AG04450 (cell line): Measurements from ENCODE around the gene GNA12. TPM values are rescaled to one million over a fixed set of nuclear protein-coding genes. Genes with fewer than 3 reads are reported as not detected.
A peak's percentile ranks its signal among the peaks of the same experiment; 100 is the strongest.

ENCODE experiments used
- CTCF ChIA-PET: fragments of 300-600, 350-600 bp; formaldehyde crosslinking; extraction: SDS; loops from one replicate; lab custom pipeline; 2022; ENCODE audit warnings: antibody characterized with exemption, inconsistent platforms; lab: Charles Lee
- POLR2A ChIA-PET: fragments of 350-600 bp; formaldehyde crosslinking; extraction: SDS; loops from one replicate; lab custom pipeline; 2021; ENCODE audit warnings: antibody characterized with exemption, inconsistent platforms; lab: Yijun Ruan, JAX
- DNase-seq: peaks from one replicate; pipeline ENCODE4 v3.0.0-alpha.2; 2011; ENCODE audit warnings: low read depth, low spot score
- H3K27ac ChIP-seq: one replicate; pipeline ENCODE4 v1.5.1; 2012; ENCODE audit warnings: low read depth, low read length, control low read depth
- H3K27me3 ChIP-seq: one replicate; pipeline ENCODE4 v1.6.0; 2012; ENCODE audit warnings: low read length; ENCODE audit not compliant: control insufficient read depth, insufficient read depth
- H3K4me3 ChIP-seq: 2 replicates; pipeline ENCODE4 v1.5.1; 2011; ENCODE audit warnings: mild to moderate bottlenecking, low read depth, low read length, control low read depth
- H3K9me3 ChIP-seq: 2 replicates; pipeline ENCODE4 v1.5.1; 2012; ENCODE audit warnings: low read length; ENCODE audit not compliant: control insufficient read depth, insufficient read depth
- CTCF ChIP-seq: IDR thresholded peaks from 2 replicates; pipeline ENCODE4 v1.5.1; 2011; ENCODE audit warnings: low read depth, low read length, control low read depth, inconsistent platforms
- polyA plus RNA-seq: library from polyadenylated mRNA; depleted of rRNA; stranded (reverse); fragments of >200 nt; gene quantifications from 2 replicates; pipeline ENCODE4 v1.2.3, GENCODE V29; 2011

The GNA12 gene
- polyA plus RNA-seq, 1 experiment: 97.4 TPM

- Histone ChIP-seq H3K27me3 (peaks cover 11% of the 10 kb centered on the region), H3K27ac (no peak overlapping the region), H3K9me3 (no peaks in the 10 kb centered on the region), H3K4me3 (no peak overlapping the region)
- CTCF ChIA-PET: interaction anchor here (0.6 to 3.1 kb wide), 4 partner anchors 268 to 664 kb away, joined by 3 to 12 read pairs (median 8); no protein-coding TSS in a partner anchor
- DNase-seq: peak; percentile 56
- peak; percentile 94 for TF ChIP-seq CTCF
- POLR2A ChIA-PET: no interaction called here
Measured at GRCh38 chr7:2886900-2887299, 42.8 kb upstream of the GNA12 start.

GRCh38 chr7:2886391-2886790 lies 42.3 kb upstream of the GNA12 start:
- no peak overlapping the region for H3K27ac ChIP-seq
- H3K9me3 ChIP-seq: no peaks in the 10 kb centered on the region
- DNase-seq: no peak
- ChIA-PET POLR2A (no interaction called here), CTCF (interaction anchor here (0.6 to 3.1 kb wide), 3 partner anchors 269 to 534 kb away, joined by 5 to 12 read pairs (median 11); no protein-coding TSS in a partner anchor)
- peaks cover 11% of the 10 kb centered on the region for H3K27me3 ChIP-seq
- H3K4me3 ChIP-seq: no peak overlapping the region
- no peak for TF ChIP-seq CTCF

GRCh38 chr7:2884161-2884560 lies 40.1 kb upstream of the GNA12 start:
- no peak overlapping the region for H3K27ac ChIP-seq
- no peak for TF ChIP-seq CTCF
- no peak overlapping the region for H3K4me3 ChIP-seq
- H3K27me3 ChIP-seq: peaks cover 6% of the 10 kb centered on the region
- no peak for DNase-seq
- POLR2A ChIA-PET: no interaction called here
- H3K9me3 ChIP-seq: no peaks in the 10 kb centered on the region
- CTCF ChIA-PET: interaction anchor here (1.0 kb wide), 1 partner anchor 270 kb away, joined by 3 read pairs; no protein-coding TSS in a partner anchor

GRCh38 chr7:2883101-2883500 lies 39.0 kb upstream of the GNA12 start:
- Histone ChIP-seq H3K27ac (no peak overlapping the region), H3K9me3 (no peaks in the 10 kb centered on the region), H3K27me3 (peaks cover 6% of the 10 kb centered on the region), H3K4me3 (no peak overlapping the region)
- DNase-seq: no peak
- no peak for TF ChIP-seq CTCF
- CTCF ChIA-PET: no interaction called here
- POLR2A ChIA-PET: no interaction called here

GRCh38 chr7:2882111-2882510 lies 38.0 kb upstream of the GNA12 start:
- ChIA-PET CTCF (no interaction called here), POLR2A (no interaction called here)
- no peak for TF ChIP-seq CTCF
- Histone ChIP-seq H3K27me3 (peaks cover 6% of the 10 kb centered on the region), H3K4me3 (no peak overlapping the region), H3K27ac (no peak overlapping the region), H3K9me3 (no peaks in the 10 kb centered on the region)
- no peak for DNase-seq
